CD8-positive, alpha-beta memory T cell (primary cell): ENCODE measurements around the gene TCF7L2. TPM values are rescaled to one million over a fixed set of nuclear protein-coding genes. Genes with fewer than 3 reads are reported as not detected.

Source experiments
- CTCF ChIA-PET: fragments of 350-600 bp; sonication (Branson Sonifier 250); formaldehyde crosslinking; loops from one replicate; lab custom pipeline; 2021; ENCODE audit warnings: antibody characterized with exemption; lab: Charles Lee
- POLR2A ChIA-PET: fragments of 350-600 bp; sonication (Branson Sonifier 250); formaldehyde crosslinking; loops from one replicate; lab custom pipeline; 2021; ENCODE audit warnings: antibody characterized with exemption; lab: Charles Lee
- DNase-seq, 5 donors: peaks; one replicate each; pipeline versions ENCODE4 v3.0.0 to v3.0.0-alpha.2; 2020 to 2022; ENCODE audit warnings: mixed read lengths in 1 of 5
- H3K27ac ChIP-seq: one replicate; pipeline ENCODE4 v1.7.0; 2013; ENCODE audit warnings: low read depth, mild to moderate bottlenecking, low read length, moderate library complexity
- H3K27me3 ChIP-seq: 2 replicates; pipeline ENCODE4 v1.7.0; 2013; ENCODE audit warnings: low read length, mild to moderate bottlenecking; ENCODE audit not compliant: insufficient read depth, poor library complexity, severe bottlenecking
- H3K36me3 ChIP-seq: 2 replicates; pipeline ENCODE4 v1.7.0; 2013; ENCODE audit warnings: mild to moderate bottlenecking, low read length, moderate library complexity; ENCODE audit not compliant: insufficient read depth
- H3K4me1 ChIP-seq: 2 replicates; pipeline ENCODE4 v1.7.0; 2013; ENCODE audit warnings: mild to moderate bottlenecking, low read length, moderate library complexity; ENCODE audit not compliant: insufficient read depth
- H3K4me3 ChIP-seq: 2 replicates; pipeline ENCODE4 v1.7.0; 2013; ENCODE audit warnings: mild to moderate bottlenecking, low read length
- H3K9me3 ChIP-seq: 2 replicates; pipeline ENCODE4 v1.7.0; 2013; ENCODE audit warnings: mild to moderate bottlenecking, low read length
- H3K27ac Mint-ChIP-seq, 8 donors: one replicate each; pipeline ENCODE4 v1.8.0; 2020 to 2021; ENCODE audit warnings: mixed read lengths in 8 of 8, mild to moderate bottlenecking in 6 of 8, inconsistent platforms in 3 of 8, moderate library complexity in 3 of 8
- H3K27me3 Mint-ChIP-seq, 2 donors: one replicate each; pipeline ENCODE4 v1.8.0; 2020 to 2021; ENCODE audit warnings: mixed read lengths in 2 of 2, mild to moderate bottlenecking in 1 of 2, moderate library complexity in 1 of 2
- H3K36me3 Mint-ChIP-seq, 3 donors: one replicate each; pipeline ENCODE4 v1.8.0; 2020 to 2021; ENCODE audit warnings: mixed read lengths in 3 of 3, inconsistent platforms in 1 of 3, mild to moderate bottlenecking in 1 of 3
- H3K4me1 Mint-ChIP-seq, 3 donors: one replicate each; pipeline ENCODE4 v1.8.0; 2020 to 2021; ENCODE audit warnings: mixed read lengths in 3 of 3, inconsistent platforms in 1 of 3, mild to moderate bottlenecking in 1 of 3
- H3K4me3 Mint-ChIP-seq, 7 donors: one replicate each; pipeline ENCODE4 v1.8.0; 2020 to 2021; ENCODE audit warnings: mixed read lengths in 7 of 7, mild to moderate bottlenecking in 6 of 7, moderate library complexity in 4 of 7, inconsistent platforms in 2 of 7
- H3K9me3 Mint-ChIP-seq, 5 donors: one replicate each; pipeline ENCODE4 v1.8.0; 2020 to 2022; ENCODE audit warnings: mixed read lengths in 5 of 5, mild to moderate bottlenecking in 3 of 5, moderate library complexity in 2 of 5, inconsistent platforms in 1 of 5
- polyA plus RNA-seq: library from polyadenylated mRNA; unstranded; fragments of 300-500 nt; fragmentation: Illumina TruSeq; gene quantifications from one replicate; pipeline ENCODE4 v1.2.3, GENCODE V29; 2021
- total RNA-seq, 2 experiments: library from RNA; stranded (reverse); gene quantifications; one replicate each; pipeline ENCODE4 v1.2.3, GENCODE V29; 2021

Gene TCF7L2
- total and polyA plus RNA-seq, 3 experiments from 2014 or later, result 0.81 to 1.8 (median 0.89) TPM

DNA sequence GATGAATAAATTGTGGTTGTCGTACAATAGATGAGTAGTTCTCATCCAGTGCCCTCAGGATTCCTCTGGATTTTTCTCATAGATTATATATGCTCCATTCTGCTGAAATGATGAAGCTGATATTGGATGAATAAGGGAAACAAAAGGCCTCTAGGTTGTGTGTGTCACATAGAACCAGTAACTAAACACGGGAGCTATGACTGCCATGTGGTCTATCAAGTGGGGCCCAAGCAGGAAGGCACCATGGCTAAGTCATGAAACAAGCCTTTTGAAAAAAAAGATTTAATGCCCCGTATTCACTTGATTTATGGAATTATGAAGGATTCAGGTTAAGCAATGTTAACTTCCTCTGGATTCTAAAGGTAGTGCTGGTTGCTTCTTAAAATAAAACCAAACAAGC is 225.1 kb downstream of the TCF7L2 start:
- H3K27ac Mint-ChIP-seq, result no peak overlapping the region
- CTCF ChIA-PET, result no interaction called here

DNA sequence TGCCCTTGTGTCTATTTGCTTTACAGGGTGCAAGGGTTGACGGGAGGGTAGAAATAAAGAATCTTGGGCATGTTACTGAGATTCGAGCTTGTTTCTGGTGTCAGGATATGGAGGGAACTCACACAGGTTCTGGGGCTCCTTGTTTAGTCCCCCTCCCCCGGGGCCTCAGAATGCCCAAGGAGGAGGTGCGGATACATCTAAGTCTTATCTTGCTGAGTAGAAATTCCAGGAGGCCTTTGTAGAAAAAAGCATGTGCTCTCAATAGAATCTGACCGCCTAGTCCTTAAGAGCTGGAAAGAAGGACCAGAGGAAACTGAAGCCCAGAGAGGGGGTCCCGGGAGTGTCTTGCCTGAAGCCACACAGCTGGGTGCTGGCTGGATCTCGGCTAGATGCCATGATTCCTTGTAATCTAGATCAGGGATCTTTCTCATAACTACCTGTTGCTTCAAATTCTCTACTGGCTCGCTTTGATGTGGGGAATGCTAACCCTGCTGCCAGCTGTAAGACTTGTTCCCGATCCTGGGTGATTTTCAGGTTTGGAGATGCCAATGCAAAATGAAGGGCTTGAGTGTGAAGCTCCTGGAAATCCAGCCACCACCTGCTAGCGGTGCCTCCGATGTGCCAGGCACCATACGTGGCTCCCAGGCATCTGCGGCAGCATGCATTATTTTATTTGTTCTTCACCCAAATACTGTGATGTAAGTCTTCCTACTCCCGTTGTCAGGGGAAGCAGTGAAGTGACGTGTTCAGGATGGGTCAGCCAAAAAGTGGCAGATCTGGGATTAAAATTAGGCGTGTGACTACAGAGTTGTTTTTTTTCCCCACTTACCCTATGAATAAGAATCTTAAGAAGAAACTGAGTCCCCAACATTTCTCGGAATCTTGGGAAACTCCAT is 226.0 kb downstream of the TCF7L2 start:
- POLR2A ChIA-PET, result no interaction called here
- Mint-ChIP-seq H3K4me3 (no peak overlapping the region), H3K9me3 (no peaks in the 10 kb centered on the region), H3K27ac (peak overlapping the region in 1 of 8 donors; percentile 21), H3K36me3 (no peaks in the 10 kb centered on the region), H3K4me1 (no peaks in the 10 kb centered on the region), H3K27me3 (no peaks in the 10 kb centered on the region)
- Histone ChIP-seq H3K4me3 (no peak overlapping the region), H3K27me3 (no peaks in the 10 kb centered on the region), H3K36me3 (no peaks in the 10 kb centered on the region), H3K4me1 (no peaks in the 10 kb centered on the region), H3K27ac (no peak overlapping the region), H3K9me3 (no peaks in the 10 kb centered on the region)
- DNase-seq, result no peak
- CTCF ChIA-PET, result no interaction called here

More for the DNA sequence above, 225.1 kb downstream of the TCF7L2 start:
- no peaks in the 10 kb centered on the region for H3K4me1 ChIP-seq
- Mint-ChIP-seq H3K4me1 (peaks cover 3 to 5% (median 4%) of the 10 kb centered on the region in 3 donors), H3K27me3 (no peaks in the 10 kb centered on the region), H3K9me3 (no peaks in the 10 kb centered on the region), H3K4me3 (no peak overlapping the region), H3K36me3 (peaks cover 0 to 3% (median 0%) of the 10 kb centered on the region in 3 donors)
- DNase-seq, result no peak
- no peaks in the 10 kb centered on the region for H3K9me3 ChIP-seq
- no peaks in the 10 kb centered on the region for H3K27me3 ChIP-seq
- no peak overlapping the region for H3K27ac ChIP-seq
- no peak overlapping the region for H3K4me3 ChIP-seq
- POLR2A ChIA-PET, result no interaction called here
- no peaks in the 10 kb centered on the region for H3K36me3 ChIP-seq

DNA sequence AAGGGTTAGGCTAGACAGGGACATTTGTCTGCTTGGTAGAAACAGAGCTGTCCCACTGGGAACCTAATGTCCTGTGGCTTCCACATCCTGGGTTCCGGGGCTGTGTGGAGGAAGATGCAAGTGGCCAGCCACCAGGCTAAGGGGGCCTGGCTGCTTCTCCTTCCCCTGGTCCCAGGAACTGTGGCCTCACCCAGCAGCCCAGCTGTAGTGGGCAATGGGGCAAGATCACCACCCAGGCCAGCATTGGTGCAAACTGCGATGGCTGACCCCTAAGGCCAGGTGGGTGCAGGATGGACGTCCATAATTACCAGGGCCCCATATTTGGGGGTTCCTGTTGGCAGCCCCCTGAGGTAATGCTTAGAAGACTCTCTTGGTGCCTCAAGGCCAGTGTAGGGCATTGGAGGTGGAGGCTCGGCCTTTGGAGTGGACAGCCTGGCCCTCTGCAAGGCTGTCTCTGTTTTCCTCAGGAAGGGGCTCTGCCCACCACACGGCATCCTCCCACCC is 226.7 kb downstream of the TCF7L2 start:
- Mint-ChIP-seq H3K4me1 (no peaks in the 10 kb centered on the region), H3K27me3 (no peaks in the 10 kb centered on the region), H3K36me3 (no peaks in the 10 kb centered on the region), H3K9me3 (no peaks in the 10 kb centered on the region), H3K27ac (no peak overlapping the region), H3K4me3 (no peak overlapping the region)
- Histone ChIP-seq H3K36me3 (no peaks in the 10 kb centered on the region), H3K27ac (no peak overlapping the region), H3K4me1 (no peaks in the 10 kb centered on the region), H3K4me3 (no peak overlapping the region), H3K27me3 (no peaks in the 10 kb centered on the region), H3K9me3 (no peaks in the 10 kb centered on the region)
- no peak for DNase-seq
- CTCF ChIA-PET, result no interaction called here
- POLR2A ChIA-PET, result no interaction called here

DNA sequence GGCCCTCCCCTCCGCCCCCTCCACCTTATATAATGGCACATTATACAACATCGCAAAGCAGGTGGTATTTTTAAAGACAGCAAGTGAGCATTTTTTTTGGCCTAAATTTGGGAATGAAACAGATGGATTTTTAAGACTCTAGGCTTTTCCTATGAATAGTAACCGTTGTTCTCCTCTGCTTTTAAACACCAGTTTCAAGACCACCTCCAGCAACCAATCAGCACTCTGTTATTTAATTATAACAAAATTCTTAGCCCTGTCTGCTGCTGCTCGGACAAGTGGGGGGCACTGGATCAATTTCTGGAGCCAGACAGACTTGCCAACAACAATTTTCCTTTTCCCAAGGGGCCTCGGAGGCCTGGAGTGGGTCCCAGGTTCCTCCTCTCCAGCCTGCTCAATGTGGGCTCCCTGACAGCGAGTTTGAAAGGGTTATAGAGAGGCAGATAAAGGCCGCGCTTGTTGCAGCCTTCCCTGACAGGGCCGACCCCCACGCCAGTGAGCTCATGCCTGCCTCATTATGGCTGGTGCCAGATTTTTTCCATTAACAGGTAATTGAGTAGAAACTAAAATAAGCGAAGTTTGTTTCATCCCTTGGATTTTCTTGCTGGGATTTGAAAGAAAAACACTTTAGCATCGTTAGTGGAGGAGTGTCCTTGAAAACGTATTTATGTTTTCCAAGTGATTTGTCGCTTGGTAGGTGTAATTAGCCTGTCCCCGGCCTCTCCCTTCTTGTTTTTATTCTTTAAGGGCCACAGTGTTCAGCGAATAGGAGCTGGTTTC is 227.3 kb downstream of the TCF7L2 start:
- H3K27ac Mint-ChIP-seq, result no peak overlapping the region
- H3K36me3 Mint-ChIP-seq, result no peaks in the 10 kb centered on the region
- H3K4me3 Mint-ChIP-seq, result no peak overlapping the region
- ChIA-PET CTCF (no interaction called here), POLR2A (no interaction called here)
- no peaks in the 10 kb centered on the region for H3K27me3 Mint-ChIP-seq
- Histone ChIP-seq H3K36me3 (no peaks in the 10 kb centered on the region), H3K4me3 (no peak overlapping the region), H3K27ac (no peak overlapping the region), H3K9me3 (no peaks in the 10 kb centered on the region), H3K4me1 (no peaks in the 10 kb centered on the region), H3K27me3 (no peaks in the 10 kb centered on the region)
- no peaks in the 10 kb centered on the region for H3K9me3 Mint-ChIP-seq
- DNase-seq, result no peak
- H3K4me1 Mint-ChIP-seq, result no peaks in the 10 kb centered on the region

DNA sequence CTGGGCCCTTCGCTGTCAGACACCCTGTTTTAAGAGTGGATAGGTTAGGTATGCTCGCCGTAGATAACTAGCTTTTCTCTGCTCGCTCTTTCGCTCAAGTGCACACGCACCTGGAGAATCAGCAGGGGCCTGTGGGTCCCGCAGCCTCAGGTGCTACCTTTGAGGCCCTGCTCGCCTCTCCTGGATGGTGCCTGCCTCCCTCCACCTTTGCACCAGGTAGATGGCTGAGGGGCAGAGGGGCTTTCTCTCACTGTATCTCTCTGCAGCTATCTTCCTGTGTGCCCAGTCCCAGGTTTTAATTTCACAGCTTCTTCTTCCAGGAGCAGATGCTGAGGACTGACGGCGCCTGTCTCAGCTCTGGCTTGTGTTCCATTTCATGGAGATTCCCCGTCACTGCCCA is 227.9 kb downstream of the TCF7L2 start:
- peak overlapping the region in 1 of 7 donors; percentile 62 for H3K4me3 Mint-ChIP-seq
- no peak overlapping the region for H3K27ac Mint-ChIP-seq
- ChIA-PET POLR2A (no interaction called here), CTCF (no interaction called here)
- no peaks in the 10 kb centered on the region for H3K27me3 ChIP-seq
- no peaks in the 10 kb centered on the region for H3K36me3 Mint-ChIP-seq
- H3K27me3 Mint-ChIP-seq, result no peaks in the 10 kb centered on the region
- H3K36me3 ChIP-seq, result no peaks in the 10 kb centered on the region
- H3K9me3 ChIP-seq, result no peaks in the 10 kb centered on the region
- DNase-seq, result no peak
- no peaks in the 10 kb centered on the region for H3K4me1 ChIP-seq
- no peaks in the 10 kb centered on the region for H3K4me1 Mint-ChIP-seq
- H3K9me3 Mint-ChIP-seq, result no peaks in the 10 kb centered on the region
- no peak overlapping the region for H3K27ac ChIP-seq
- H3K4me3 ChIP-seq, result no peak overlapping the region

DNA sequence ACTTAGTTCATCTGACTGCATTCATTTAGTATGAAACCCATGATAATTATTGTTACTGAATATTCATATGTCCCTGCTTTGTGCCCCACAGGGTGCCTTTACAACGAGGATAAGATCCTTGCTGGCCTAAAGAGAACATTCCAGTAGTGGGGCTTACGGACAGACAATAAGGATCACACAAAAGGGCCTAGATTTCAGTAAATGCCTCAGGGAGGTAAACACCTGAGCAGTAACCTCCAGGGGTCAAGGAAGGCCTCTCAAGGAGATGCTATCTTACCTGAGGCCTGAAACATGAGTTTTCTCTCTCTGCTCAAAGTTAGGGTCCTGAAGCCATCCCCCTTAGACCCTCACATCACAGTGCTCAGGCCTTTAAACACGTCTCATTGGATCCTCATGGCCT is 228.7 kb downstream of the TCF7L2 start:
- ChIA-PET POLR2A (no interaction called here), CTCF (no interaction called here)
- no peaks in the 10 kb centered on the region for H3K27me3 Mint-ChIP-seq
- no peaks in the 10 kb centered on the region for H3K36me3 Mint-ChIP-seq
- Histone ChIP-seq H3K27me3 (no peaks in the 10 kb centered on the region), H3K27ac (no peak overlapping the region), H3K4me3 (no peak overlapping the region), H3K36me3 (no peaks in the 10 kb centered on the region), H3K4me1 (no peaks in the 10 kb centered on the region), H3K9me3 (no peaks in the 10 kb centered on the region)
- no peaks in the 10 kb centered on the region for H3K9me3 Mint-ChIP-seq
- no peaks in the 10 kb centered on the region for H3K4me1 Mint-ChIP-seq
- no peak overlapping the region for H3K4me3 Mint-ChIP-seq
- no peak for DNase-seq
- H3K27ac Mint-ChIP-seq, result no peak overlapping the region

DNA sequence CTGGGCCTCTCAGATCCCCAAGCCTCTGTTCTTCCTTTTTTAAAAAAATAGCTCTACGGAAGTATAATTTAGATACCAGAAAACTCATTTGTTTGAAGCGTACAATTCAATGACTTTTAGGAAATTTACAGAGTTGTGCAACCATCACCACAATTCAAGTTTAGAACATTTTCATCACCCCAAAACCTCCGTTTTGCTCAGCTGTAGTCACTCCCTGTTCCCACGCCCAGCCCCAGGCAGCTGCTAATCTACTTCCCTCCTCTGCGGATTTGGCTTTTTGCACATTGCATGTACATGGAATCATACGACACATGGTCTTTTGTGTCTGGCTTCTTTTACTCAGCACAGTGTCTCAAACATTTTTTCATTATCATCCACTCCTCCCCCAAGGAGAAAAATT is 229.2 kb downstream of the TCF7L2 start:
- no peaks in the 10 kb centered on the region for H3K36me3 ChIP-seq
- no peaks in the 10 kb centered on the region for H3K4me1 Mint-ChIP-seq
- CTCF ChIA-PET, result no interaction called here
- H3K36me3 Mint-ChIP-seq, result no peaks in the 10 kb centered on the region
- POLR2A ChIA-PET, result no interaction called here
- H3K27ac ChIP-seq, result no peak overlapping the region
- no peaks in the 10 kb centered on the region for H3K9me3 Mint-ChIP-seq
- no peaks in the 10 kb centered on the region for H3K27me3 Mint-ChIP-seq
- no peak overlapping the region for H3K4me3 Mint-ChIP-seq
- H3K4me3 ChIP-seq, result no peak overlapping the region
- no peak overlapping the region for H3K27ac Mint-ChIP-seq
- H3K4me1 ChIP-seq, result no peaks in the 10 kb centered on the region
- H3K27me3 ChIP-seq, result no peaks in the 10 kb centered on the region
- no peak for DNase-seq
- H3K9me3 ChIP-seq, result no peaks in the 10 kb centered on the region

DNA sequence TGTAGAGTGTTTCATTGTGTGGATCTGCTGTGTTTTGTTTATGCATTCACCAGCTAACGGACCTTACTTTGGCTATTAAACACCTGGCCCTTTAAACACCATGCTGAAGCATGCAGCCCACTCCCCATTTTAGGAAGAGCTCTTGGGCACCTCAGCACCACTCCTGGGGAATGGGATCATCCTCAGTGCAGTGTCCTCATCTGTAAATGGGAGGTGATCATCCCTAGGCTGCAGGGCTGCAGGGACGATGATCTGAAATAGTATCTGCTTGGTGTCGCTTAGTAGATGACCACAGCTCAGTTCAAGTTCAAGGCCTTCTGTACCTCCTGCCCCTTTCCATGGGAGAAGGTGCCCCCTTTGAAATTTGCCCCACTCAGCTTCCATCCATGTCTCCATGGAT is 229.9 kb downstream of the TCF7L2 start:
- Mint-ChIP-seq H3K9me3 (no peaks in the 10 kb centered on the region), H3K36me3 (no peaks in the 10 kb centered on the region), H3K4me1 (no peaks in the 10 kb centered on the region), H3K27me3 (no peaks in the 10 kb centered on the region), H3K27ac (no peak overlapping the region), H3K4me3 (no peak overlapping the region)
- ChIA-PET POLR2A (no interaction called here), CTCF (no interaction called here)
- Histone ChIP-seq H3K27ac (no peak overlapping the region), H3K4me1 (no peaks in the 10 kb centered on the region), H3K4me3 (no peak overlapping the region), H3K36me3 (no peaks in the 10 kb centered on the region), H3K9me3 (no peaks in the 10 kb centered on the region), H3K27me3 (no peaks in the 10 kb centered on the region)
- no peak for DNase-seq
